Breast epithelium (tissue), 4 donors: ENCODE data around the gene KCNH4. TPM values are rescaled to one million over a fixed set of nuclear protein-coding genes. Genes with fewer than 3 reads are reported as not detected.

Experiments used
- DNase-seq, 2 donors: peaks; one replicate each; pipeline ENCODE4 v3.0.0-alpha.2; 2019; ENCODE audit warnings: low spot score in 2 of 2
- H3K27ac ChIP-seq, 2 donors: fragments of 200-600 bp; sonication (generic) in 1 of 2; one replicate each; pipeline ENCODE4 v1.5.1; 2016 to 2019; ENCODE audit warnings: mild to moderate bottlenecking in 1 of 2
- H3K27me3 ChIP-seq, 2 donors: fragments of 200-600 bp; sonication (generic) in 1 of 2; one replicate each; pipeline versions ENCODE4 v1.5.1 to v1.6.0; 2017 to 2019; ENCODE audit warnings: control low read depth in 1 of 2, mild to moderate bottlenecking in 1 of 2
- H3K36me3 ChIP-seq: fragments of 200-600 bp; one replicate; pipeline ENCODE4 v1.5.1; 2019
- H3K4me1 ChIP-seq, 2 donors: fragments of 200-600 bp; sonication (generic); one replicate each; pipeline ENCODE4 v1.5.1; 2016 to 2019; ENCODE audit warnings: control low read depth in 1 of 2
- H3K4me3 ChIP-seq, 3 donors: fragments of 200-600 bp; sonication (generic); 1 replicate in 2 of 3; 2 replicates in 1 of 3; pipeline ENCODE4 v1.5.1; 2016 to 2019; ENCODE audit warnings: mild to moderate bottlenecking in 3 of 3, moderate library complexity in 2 of 3
- H3K9me3 ChIP-seq, 2 donors: fragments of 200-600 bp; sonication (generic) in 1 of 2; one replicate each; pipeline ENCODE4 v1.5.1; 2016 to 2019; ENCODE audit warnings: control low read depth in 1 of 2
- POLR2A ChIP-seq: fragments of 450-650 bp; IDR thresholded peaks from one replicate; pipeline ENCODE4 v1.6.1; 2016; ENCODE audit warnings: antibody characterized with exemption, mild to moderate bottlenecking, moderate library complexity
- POLR2AphosphoS5 ChIP-seq, 3 donors: sonication (generic); formaldehyde crosslinking; IDR thresholded peaks; one replicate each; pipeline ENCODE4 v1.6.1; 2017; ENCODE audit warnings: antibody characterized with exemption in 3 of 3
- intact Hi-C: fragments of 100-400 bp; cut with DNase I; formaldehyde crosslinking; loops from one replicate; pipeline ENCODE4 v1.15.1; 2023; ENCODE audit warnings: low total_unique reads
- total RNA-seq, 3 donors: library from RNA; depleted of rRNA; stranded (reverse); fragments of >200 nt; gene quantifications; one replicate each; pipeline ENCODE4 v1.1.0, GENCODE V29; 2016
- TF ChIP-seq, protein P1 (sequence below), 3 donors: fragments of 450-650 bp; IDR thresholded peaks; one replicate each; pipeline ENCODE4 v1.5.1; 2016 to 2017; ENCODE audit warnings: antibody characterized with exemption in 3 of 3, mild to moderate bottlenecking in 3 of 3, moderate library complexity in 3 of 3

Gene KCNH4
- total RNA-seq, 3 donors from 2014 or later: under 0.01 TPM; not detected in 2

DNA sequence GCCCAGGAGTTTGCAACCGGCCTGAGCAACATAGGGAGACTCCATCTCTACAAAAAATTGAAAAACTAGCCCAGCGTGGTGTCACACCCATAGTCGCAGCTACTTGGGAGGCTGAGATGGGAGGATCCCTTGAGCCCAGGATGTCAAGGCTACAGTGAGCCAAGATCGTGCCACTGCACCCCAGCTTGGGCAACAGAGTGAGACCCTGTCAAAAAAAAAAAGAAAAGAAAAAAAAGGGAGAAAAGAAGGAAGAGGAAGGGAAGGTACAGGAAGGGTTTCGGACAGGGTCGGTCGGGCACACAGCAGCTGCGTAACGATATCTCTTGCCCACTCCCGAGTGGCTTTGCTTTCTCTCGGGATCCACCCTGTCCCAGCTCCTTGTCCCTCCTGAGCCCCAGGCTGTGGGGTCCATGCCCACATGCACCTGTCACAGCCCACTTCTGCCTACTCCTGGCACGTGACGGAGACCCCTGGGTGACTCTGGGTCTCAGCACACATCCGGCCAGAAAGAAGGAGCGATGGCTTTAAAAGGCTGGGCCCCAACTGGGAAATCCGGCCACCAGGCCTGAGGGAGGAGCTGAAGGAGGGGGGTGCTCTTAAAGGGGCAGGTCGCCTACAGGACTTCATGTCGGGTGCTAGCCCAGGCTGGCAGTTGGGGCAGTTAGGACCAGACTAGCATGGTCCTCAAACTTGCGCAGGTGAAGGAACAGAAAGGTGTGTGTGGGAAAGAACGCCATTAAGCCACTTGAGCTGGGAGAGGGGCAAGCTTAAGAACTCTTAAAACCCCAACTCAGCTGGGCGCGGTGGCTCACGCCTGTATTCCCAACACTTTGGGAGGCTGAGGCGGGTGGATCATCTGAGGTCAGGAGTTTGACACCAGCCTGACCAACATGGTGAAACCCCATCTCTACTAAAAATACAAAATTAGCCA, 13.3 kb upstream of the KCNH4 start, which contains the start of gene GHDC:
Gene GHDC (minus strand): TSS at position 526 of the 931 bp plus-strand sequence. CDS start 913 bp downstream, outside the sequence.
- Histone ChIP-seq H3K27me3 (no peaks in the 10 kb centered on the region), H3K9me3 (no peaks in the 10 kb centered on the region), H3K36me3 (no peaks in the 10 kb centered on the region), H3K27ac (peak within 1 kb of the TSS; percentile 82 to 89), H3K4me3 (peak within 1 kb of the TSS; percentile 75 to 84 (median 78)), H3K4me1 (peaks cover 0 to 7% of the 10 kb centered on the region in 2 donors)
- TF ChIP-seq POLR2AphosphoS5 (IDR thresholded peaks at IDR 0.05): peak; percentile 49 to 61 (median 60)
- TF ChIP-seq POLR2A: no peak
- TF ChIP-seq, protein P1, sequence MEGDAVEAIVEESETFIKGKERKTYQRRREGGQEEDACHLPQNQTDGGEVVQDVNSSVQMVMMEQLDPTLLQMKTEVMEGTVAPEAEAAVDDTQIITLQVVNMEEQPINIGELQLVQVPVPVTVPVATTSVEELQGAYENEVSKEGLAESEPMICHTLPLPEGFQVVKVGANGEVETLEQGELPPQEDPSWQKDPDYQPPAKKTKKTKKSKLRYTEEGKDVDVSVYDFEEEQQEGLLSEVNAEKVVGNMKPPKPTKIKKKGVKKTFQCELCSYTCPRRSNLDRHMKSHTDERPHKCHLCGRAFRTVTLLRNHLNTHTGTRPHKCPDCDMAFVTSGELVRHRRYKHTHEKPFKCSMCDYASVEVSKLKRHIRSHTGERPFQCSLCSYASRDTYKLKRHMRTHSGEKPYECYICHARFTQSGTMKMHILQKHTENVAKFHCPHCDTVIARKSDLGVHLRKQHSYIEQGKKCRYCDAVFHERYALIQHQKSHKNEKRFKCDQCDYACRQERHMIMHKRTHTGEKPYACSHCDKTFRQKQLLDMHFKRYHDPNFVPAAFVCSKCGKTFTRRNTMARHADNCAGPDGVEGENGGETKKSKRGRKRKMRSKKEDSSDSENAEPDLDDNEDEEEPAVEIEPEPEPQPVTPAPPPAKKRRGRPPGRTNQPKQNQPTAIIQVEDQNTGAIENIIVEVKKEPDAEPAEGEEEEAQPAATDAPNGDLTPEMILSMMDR (IDR thresholded peaks at IDR 0.05): no peak
- peak; percentile 72 to 78 for DNase-seq
- intact Hi-C loops: no loop called here

DNA sequence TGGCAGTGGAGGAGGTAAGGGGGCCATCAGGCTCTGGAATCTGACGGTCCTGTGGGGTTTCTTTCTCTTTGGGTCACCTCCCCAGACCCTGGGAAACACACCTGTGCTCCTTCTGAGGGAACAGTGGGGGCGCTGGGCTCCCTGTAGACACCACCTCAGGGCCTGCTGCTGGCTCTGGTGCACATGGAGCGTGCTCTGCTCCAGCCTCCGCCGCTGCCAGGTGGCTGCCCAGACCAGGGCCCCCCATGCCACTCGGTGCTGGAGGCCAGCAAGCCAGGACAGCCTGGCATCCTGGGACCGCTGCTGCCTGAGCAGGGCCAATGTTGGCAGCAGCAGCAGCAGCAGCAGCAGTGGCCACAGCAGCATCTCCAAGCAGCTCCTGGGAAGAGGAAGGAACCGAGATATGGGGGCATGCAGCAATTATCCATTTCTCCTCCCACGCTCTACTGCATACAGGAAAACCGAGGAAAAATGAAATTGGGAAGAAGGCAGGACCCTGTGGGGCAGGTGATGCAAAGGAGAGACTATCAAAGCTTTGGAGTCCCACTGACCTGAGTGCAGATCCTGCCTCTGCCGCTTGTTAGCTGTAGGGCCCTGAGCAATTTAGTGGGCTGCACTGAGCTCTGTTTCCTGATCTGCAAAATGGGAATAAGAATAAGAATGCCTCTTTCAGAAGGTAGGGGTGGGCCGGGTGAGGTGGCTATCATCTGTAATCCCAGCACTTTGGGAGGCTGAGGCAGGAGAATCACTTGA, 12.4 kb upstream of the KCNH4 start:
- TF ChIP-seq, protein P1 (IDR thresholded peaks at IDR 0.05): no peak
- TF ChIP-seq POLR2AphosphoS5 (IDR thresholded peaks at IDR 0.05) (no peak), POLR2A (no peak)
- H3K27ac ChIP-seq: no peak overlapping the region

DNA sequence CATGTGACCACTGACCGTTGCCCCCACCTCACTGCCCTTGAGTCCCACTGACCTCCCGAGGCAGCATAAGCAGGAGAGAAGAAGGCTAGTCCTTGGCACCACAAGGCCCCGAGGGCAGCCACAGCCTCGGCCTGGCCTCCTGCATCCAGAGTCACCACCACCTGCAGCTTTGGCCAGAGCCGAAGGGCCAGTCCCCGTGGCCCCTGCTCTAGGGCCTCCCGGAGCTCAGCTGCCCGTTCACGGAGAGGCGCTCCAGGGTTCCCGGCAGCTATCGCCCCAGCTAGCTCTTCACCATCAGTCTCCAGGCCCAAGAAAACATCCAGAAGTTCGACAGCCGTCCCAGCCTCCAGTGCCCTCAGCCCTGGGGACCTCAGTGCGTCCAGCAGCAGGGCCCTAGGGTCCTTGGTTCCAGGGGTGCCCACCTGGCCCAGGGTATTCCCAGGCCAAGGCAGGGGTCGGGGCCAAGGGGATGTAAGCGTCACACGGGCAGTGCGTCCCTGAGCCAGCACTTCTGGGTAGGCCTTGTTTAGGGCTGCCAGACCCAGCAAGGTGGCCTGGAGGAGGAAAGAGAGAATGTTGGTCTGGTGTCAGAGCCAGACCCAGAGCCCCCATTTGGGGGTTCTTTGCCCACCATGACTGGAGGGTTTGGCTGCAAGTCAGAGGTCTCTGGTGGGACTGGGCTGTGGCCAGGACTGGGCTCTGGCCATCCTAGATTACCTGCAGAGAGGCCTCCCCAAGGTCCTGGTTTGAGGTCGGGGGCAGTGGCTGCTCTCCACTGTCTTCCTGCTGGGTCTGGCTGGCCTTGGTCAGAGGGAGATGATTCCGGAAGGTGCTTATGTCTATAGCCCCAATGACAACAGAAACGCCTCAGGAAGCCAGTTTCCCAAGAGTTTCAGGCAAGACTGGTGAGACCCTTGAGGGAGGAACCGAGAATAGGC, 11.5 kb upstream of the KCNH4 start:
- Histone ChIP-seq H3K4me1 (peaks cover 0 to 7% of the 10 kb centered on the region in 2 donors), H3K36me3 (no peaks in the 10 kb centered on the region), H3K4me3 (peak overlapping the region in 1 of 3 donors; percentile 84), H3K27me3 (no peaks in the 10 kb centered on the region), H3K9me3 (no peaks in the 10 kb centered on the region), H3K27ac (no peak overlapping the region)
- DNase-seq: no peak
- intact Hi-C loops: no loop called here
- TF ChIP-seq POLR2A (no peak), POLR2AphosphoS5 (IDR thresholded peaks at IDR 0.05) (no peak)
- TF ChIP-seq, protein P1 (IDR thresholded peaks at IDR 0.05): no peak

More for the DNA sequence above, 12.4 kb upstream of the KCNH4 start:
- no peaks in the 10 kb centered on the region for H3K9me3 ChIP-seq
- no peaks in the 10 kb centered on the region for H3K36me3 ChIP-seq
- peak overlapping the region; percentile 75 to 84 (median 78) for H3K4me3 ChIP-seq
- H3K4me1 ChIP-seq: peaks cover 0 to 7% of the 10 kb centered on the region in 2 donors
- no peaks in the 10 kb centered on the region for H3K27me3 ChIP-seq
- DNase-seq: no peak
- intact Hi-C loops: no loop called here

DNA sequence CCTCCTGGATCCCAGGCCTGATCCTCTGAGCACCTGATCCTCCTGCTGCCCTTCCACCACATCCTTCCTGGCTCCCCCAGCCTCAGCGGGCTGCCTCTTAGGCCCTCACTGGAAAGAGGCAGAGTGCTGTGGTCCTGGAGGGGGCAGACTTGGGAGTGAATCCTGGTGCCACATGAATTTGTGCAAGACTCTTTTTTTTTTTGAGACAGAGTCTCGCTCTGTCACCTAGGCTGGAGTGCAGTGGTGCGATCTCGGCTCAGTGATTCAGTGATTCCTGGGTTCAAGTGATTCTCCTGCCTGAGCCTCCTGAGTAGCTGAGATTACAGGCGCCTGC, 10.3 kb upstream of the KCNH4 start:
- Histone ChIP-seq H3K4me1 (peaks cover 0 to 7% of the 10 kb centered on the region in 2 donors), H3K27ac (no peak overlapping the region), H3K27me3 (no peaks in the 10 kb centered on the region), H3K36me3 (no peaks in the 10 kb centered on the region), H3K4me3 (no peak overlapping the region), H3K9me3 (no peaks in the 10 kb centered on the region)
- intact Hi-C loops: no loop called here
- TF ChIP-seq, protein P1 (IDR thresholded peaks at IDR 0.05): no peak
- TF ChIP-seq POLR2AphosphoS5 (IDR thresholded peaks at IDR 0.05) (no peak), POLR2A (no peak)
- no peak for DNase-seq
